Activated T-helper 1 cell treated with anti-CD3 and anti-CD28 coated beads, Interleukin-2, amount 50 U/mL, for 16 hours (primary cell): ENCODE results near the gene OPTC.

Source experiments
- DNase-seq, 2 donors: peaks; one replicate each; pipeline ENCODE4 v3.0.0-alpha.2; 2020; ENCODE audit warnings: low read depth in 1 of 2, low spot score in 1 of 2

The OPTC gene

GRCh38 chr1:203534012-203534411, 40.1 kb downstream of the OPTC start:
- no peak for DNase-seq

DNA sequence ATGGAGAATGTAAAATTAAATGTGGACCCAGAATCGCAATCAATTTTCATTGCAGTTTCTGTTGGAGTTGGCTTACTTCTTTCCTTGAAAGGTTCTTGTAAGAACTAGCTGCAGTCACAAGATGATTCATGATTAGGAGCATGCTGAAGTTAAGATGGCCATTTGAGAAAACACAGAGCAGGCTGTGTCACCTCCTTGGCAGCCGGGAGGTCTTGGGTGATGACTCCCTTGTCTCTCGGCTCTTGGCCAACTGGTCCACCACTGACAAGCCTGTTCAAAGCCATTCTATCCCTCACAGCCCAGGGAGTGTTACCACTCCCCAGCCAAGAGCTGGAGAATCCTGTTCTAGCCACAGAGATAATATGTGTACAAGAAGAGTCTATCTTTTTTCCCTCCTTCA, 40.6 kb downstream of the OPTC start:
- DNase-seq: no peak

DNA sequence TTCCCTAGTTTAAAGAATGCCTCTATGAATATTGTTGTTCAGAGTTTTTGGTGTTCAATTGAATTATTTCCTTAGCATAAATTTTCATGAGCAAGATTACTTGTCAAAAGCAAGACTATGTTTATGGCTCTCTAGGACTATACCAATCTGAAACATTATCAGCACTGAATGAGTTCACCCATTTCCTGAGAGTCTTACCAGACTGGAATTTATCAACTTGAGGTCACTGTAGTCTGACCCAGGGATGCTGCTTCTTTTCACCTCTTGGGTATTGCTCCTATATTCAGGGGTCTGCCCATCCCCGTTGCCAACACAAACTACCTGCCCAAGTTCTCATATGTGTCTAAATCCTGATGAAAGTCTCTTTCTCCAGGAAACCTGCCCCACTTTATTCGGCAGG, 42.6 kb downstream of the OPTC start:
- DNase-seq: no peak

GRCh38 chr1:203536980-203537455, 43.1 kb downstream of the OPTC start:
- no peak for DNase-seq

DNA sequence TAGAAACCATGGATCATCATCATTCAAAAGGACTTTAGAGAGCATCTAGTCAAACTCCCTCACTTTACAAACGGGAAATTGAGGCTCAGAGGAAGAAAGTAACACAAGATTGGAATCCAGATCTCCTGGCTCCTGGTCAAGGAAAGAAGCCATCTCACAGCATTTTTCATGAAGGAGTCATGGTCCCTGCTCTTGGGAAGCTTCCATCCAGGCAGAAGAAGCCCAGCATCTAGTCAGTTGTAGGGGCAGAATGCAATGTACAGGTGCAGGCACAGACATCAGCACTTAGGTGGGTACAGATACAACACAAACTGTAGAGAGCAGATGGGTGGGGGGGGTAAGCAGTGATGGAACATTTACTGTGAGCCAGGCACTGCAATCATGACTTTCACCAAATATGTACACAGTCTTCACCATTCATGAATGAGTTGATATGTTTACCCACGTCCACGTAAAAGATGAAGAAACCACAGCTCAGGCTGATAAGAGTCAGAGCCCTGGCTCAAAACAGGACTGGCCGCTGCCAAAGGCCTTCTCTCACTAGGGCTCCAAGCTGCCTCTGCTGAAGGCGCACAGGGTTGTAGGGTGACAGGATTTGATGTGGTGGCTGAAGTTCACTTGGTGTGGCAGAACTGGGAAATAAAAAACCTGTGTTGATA, 44.0 kb downstream of the OPTC start:
- DNase-seq: no peak

DNA sequence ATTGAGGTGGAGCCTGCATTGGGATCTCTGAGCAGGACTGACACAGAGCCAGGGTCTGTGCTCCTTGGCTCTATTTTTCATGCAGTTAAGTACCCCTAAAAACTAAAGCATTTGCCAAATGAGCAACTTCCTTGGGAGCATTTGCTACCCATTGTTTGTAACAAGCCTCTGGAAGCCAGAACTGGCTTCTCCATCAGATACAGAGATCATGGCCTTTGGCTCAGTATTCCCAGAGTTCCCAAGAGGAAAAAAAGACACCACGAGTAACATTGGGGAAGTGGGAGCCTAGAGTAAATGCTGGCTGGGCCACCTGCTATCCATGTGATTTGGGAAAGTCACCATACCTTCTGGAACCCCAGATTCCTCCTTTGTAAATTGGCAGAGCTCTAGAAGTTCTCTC, 44.8 kb downstream of the OPTC start:
- no peak for DNase-seq

- DNase-seq: no peak
Measured at GRCh38 chr1:203539831-203540546, 46.0 kb downstream of the OPTC start.

GRCh38 chr1:203544485-203544884, 50.5 kb downstream of the OPTC start:
- DNase-seq: no peak

DNA sequence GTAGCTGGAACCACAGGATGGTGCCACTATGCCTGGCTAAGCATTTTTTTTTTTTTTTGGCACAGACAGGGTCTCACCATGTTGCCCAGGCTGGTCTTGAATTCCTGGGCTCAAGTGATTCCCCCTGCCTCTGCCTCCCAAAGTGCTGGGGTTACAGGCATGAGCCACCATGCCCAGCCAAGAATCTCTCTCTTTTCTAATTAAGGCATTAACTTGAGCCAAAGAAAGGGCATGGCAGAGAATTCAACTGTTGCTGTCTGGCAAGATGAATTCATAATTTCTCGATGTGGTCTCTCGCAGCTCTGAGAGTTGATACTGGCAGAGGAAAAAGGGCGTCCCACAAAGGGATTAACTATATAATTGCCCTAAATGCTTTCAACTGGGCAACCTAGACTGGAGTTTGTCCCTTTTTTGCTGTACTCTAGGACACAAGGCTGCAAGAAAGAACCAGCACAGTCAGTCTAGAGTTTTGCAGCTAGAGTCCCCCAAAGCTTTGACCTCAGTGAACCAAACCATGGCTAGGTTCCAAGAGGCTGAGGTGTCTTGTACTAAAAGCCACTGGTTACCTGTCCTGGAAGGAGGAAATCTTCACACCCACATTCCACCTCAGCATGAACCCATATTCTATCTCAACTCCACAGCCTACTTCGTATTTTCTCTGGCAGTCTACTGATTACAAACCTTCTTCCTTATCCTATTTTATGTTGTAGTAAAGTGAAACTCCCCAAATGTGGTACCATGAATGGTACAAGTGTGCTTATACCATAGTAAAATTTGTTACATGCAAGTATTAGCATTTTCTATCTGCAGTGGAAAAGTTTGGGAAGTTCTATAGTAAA, 51.2 kb downstream of the OPTC start:
- no peak for DNase-seq

- DNase-seq: no peak
Measured at GRCh38 chr1:203546274-203546673, 52.3 kb downstream of the OPTC start.

DNA sequence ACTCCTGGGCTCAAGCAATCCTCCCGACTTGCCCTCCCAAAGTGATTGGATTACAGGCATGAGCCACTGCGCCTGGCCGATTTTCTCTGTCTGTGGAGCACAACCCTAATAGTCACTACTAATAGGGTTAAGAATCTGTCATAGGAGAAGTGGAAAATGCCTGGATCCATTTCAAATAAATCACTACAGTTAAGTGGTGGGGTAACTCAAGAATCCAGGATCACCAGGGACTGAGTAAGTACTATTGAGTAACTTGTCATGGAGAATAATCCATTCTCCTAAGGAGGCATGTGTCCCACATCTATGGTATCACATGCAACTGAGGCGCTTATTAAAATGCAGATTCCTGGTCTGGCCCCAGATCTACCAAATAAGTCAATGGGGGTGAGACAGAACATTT, 53.2 kb downstream of the OPTC start:
- no peak for DNase-seq

DNA sequence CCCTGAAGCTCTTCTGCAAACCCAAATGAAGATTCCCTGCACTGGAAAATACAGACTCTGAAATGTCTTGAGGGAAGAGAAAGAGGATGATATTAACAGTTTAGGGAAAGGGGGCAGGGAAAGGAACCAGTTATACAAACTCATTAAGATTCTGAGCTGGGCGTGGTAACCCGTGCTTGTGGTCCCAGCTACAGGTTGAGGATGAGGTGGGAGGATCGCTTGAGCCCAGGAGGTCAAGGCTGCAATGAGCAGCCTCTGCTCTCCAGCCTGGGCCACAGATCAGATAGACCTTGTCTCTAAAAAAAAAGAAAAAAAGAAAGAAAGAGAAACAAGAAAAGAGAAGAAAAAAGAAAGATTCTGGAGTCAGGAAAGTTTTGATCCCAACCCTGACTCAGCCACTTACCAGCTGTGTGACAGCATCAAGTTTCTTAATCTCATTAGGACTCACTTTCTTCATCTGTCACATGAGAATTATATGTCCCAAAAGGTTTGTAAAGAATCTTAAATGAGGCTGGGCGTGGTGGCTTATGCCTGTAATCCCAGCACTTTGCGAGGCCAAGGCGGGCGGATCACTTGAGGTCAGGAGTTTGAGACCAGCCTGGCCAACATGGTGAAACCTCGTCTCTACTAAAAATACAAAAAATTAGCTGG, 53.9 kb downstream of the OPTC start:
- DNase-seq: no peak

- no peak for DNase-seq
Measured at GRCh38 chr1:203548892-203549291, 54.9 kb downstream of the OPTC start.

- DNase-seq: no peak
Measured at GRCh38 chr1:203549309-203549708, 55.4 kb downstream of the OPTC start.

- no peak for DNase-seq
Measured at GRCh38 chr1:203550846-203551245, 56.9 kb downstream of the OPTC start.

DNA sequence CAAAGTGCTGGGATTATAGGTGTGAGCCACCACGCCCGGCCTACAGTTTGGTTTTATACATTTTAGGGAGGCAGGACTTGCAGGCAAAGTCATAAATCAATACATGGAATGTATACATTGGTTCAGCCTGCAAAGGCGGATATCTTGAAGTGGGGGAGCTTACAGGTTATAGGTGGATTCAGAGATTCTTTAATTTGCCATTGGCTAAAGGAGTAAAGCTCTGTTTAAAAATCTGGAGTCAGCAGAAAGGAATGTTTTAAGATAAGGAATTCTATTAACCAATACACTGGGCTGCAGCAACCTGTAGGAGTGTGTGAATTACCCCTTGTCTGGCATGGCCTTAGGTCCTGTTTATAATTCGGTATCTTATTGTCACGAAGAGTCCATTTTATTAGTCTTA, 57.6 kb downstream of the OPTC start:
- no peak for DNase-seq

- no peak for DNase-seq
Measured at GRCh38 chr1:203553496-203553895, 59.5 kb downstream of the OPTC start.

DNA sequence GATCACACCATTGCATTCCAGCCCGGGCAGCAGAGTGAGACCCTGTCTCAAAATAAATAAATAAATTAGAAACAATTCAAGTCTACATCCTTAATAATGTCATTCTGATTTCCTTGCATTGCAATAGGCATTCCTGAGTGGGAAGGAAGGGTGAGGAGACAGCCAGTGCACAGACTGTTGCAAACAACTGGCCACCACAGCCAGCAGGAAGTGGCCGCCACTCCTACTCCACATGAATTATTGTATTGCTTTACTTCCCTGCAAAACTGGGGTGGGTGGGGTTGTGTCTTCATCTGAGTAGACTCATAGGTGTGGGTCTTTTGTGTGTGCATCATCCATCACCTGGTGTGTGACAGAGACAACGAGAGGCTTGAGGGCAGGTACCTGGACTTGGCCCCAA, 60.1 kb downstream of the OPTC start:
- no peak for DNase-seq

GRCh38 chr1:203555076-203555475, 61.1 kb downstream of the OPTC start:
- no peak for DNase-seq

DNA sequence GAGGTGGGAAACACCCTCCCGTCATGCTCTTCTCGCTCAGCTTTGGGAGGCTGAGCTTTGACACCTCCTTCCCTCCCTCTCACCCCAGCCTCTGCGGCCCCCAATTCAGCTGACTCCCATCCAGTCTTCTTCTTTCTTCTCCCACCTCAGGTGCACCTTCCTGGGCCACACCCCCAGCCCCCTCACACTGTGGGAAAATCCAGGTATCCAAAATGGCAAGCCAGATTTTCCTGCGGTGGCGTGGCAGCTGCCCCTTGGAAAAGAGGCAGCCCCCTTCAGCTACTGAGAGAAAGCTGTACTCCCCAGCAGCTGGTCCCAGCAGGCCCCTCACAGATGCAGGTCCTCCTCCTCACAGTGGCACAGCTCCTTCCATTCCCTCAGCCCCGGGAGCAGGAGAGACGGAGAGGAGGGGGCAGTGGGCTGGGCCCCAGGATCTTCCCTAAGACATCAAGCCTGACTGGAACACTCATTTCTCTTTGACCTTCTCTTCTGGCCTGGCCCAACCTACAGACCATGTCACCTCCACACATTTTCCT, 61.6 kb downstream of the OPTC start:
- DNase-seq: no peak
